ENCODE measurements around the gene STRIT1. TPM values are rescaled to one million over a fixed set of nuclear protein-coding genes. Genes with fewer than 3 reads are reported as not detected.

Gene STRIT1
- total and polyA plus RNA-seq, 2 donors (not counting 1 experiment from before 2014, with no cell fraction given) = not detected

- intact Hi-C loops (cut with micrococcal nuclease) = no loop called here
- H3K36me3 ChIP-seq (replicated peaks in 1 of 2; ENCODE audit: control extremely low read depth in 1 of 2, control insufficient read depth in 1 of 2, extremely low read depth in 1 of 2, insufficient read depth in 2 of 2, low read length in 1 of 2) = no peaks in the 10 kb centered on the region
- no peak overlapping the region for H3K4me2 ChIP-seq (replicated peaks; ENCODE audit: low read depth, low read length, poor library complexity, severe bottlenecking)
- H3K79me2 ChIP-seq (ENCODE audit: control insufficient read depth, insufficient read depth, low read length) = no peaks in the 10 kb centered on the region
- no peak overlapping the region for H2AFZ ChIP-seq (ENCODE audit: insufficient read depth, low read depth, low read length, poor library complexity, severe bottlenecking)
- no peak overlapping the region for H3K27ac Mint-ChIP-seq
- DNase-seq (no peak), ATAC-seq (ENCODE audit: low read depth) (no peak)
- CTCF ChIA-PET = interaction anchor here (1.2 kb wide), 1 partner anchor 10 kb away, joined by 5 read pairs; no protein-coding TSS in a partner anchor
- H3K4me1 ChIP-seq (ENCODE audit: control insufficient read depth in 2 of 2, insufficient read depth in 2 of 2, low read length in 2 of 2) = no peaks in the 10 kb centered on the region
- no peak overlapping the region for H3K4me3 Mint-ChIP-seq
- no peaks in the 10 kb centered on the region for H3K9me3 Mint-ChIP-seq (ENCODE audit: insufficient read depth)
- no peak overlapping the region for H3K27ac ChIP-seq (ENCODE audit: low read length in 2 of 2)
- H3K4me3 ChIP-seq (ENCODE audit: control extremely low read depth in 1 of 5, extremely low read depth in 1 of 5, insufficient read depth in 1 of 5, low read depth in 2 of 5, low read length in 4 of 5) = no peak overlapping the region
- no peaks in the 10 kb centered on the region for H3K4me1 Mint-ChIP-seq
- 94% methylated on average over 6 of the region's 10 CpGs for WGBS (ENCODE audit: insufficient coverage)
- no peak overlapping the region for H3K9ac ChIP-seq (ENCODE audit: low read length)
- H3K27me3 Mint-ChIP-seq = no peaks in the 10 kb centered on the region
- no peaks in the 10 kb centered on the region for H3K27me3 ChIP-seq (replicated peaks in 1 of 4; ENCODE audit: control extremely low read depth in 1 of 4, control insufficient read depth in 3 of 4, insufficient read depth in 4 of 4, low read length in 3 of 4)
- no peaks in the 10 kb centered on the region for H4K20me1 ChIP-seq (ENCODE audit: control insufficient read depth, insufficient read depth, low read length, poor library complexity, severe bottlenecking)
- no peaks in the 10 kb centered on the region for H3K9me3 ChIP-seq (ENCODE audit: control extremely low read depth in 1 of 3, control insufficient read depth in 2 of 3, insufficient read depth in 1 of 3, low read length in 2 of 3)
- POLR2A ChIA-PET = no interaction called here
- TF ChIP-seq EZH2 (IDR thresholded peaks at IDR 0.05; ENCODE audit: borderline replicate concordance, insufficient read depth, low read depth, low read length, poor library complexity, severe bottlenecking) (no peak), CTCF (IDR thresholded peaks at IDR 0.05) (no peak)
Observed at GRCh38 chr3:155325263-155325835, 31.9 kb upstream of the STRIT1 start.

GRCh38 chr3:155323063-155323666 is 29.7 kb upstream of the STRIT1 start:
- ATAC-seq (ENCODE audit: low read depth) (no peak), DNase-seq (peak; percentile 50)
- Histone ChIP-seq H3K9ac (ENCODE audit: low read length) (no peak overlapping the region), H3K9me3 (ENCODE audit: control extremely low read depth in 1 of 3, control insufficient read depth in 2 of 3, insufficient read depth in 1 of 3, low read length in 2 of 3) (no peaks in the 10 kb centered on the region), H4K20me1 (ENCODE audit: control insufficient read depth, insufficient read depth, low read length, poor library complexity, severe bottlenecking) (no peaks in the 10 kb centered on the region), H3K79me2 (ENCODE audit: control insufficient read depth, insufficient read depth, low read length) (no peaks in the 10 kb centered on the region), H3K36me3 (replicated peaks in 1 of 2; ENCODE audit: control extremely low read depth in 1 of 2, control insufficient read depth in 1 of 2, extremely low read depth in 1 of 2, insufficient read depth in 2 of 2, low read length in 1 of 2) (no peaks in the 10 kb centered on the region), H3K27me3 (replicated peaks in 1 of 4; ENCODE audit: control extremely low read depth in 1 of 4, control insufficient read depth in 3 of 4, insufficient read depth in 4 of 4, low read length in 3 of 4) (no peaks in the 10 kb centered on the region), H3K27ac (ENCODE audit: low read length in 2 of 2) (no peak overlapping the region), H3K4me2 (replicated peaks; ENCODE audit: low read depth, low read length, poor library complexity, severe bottlenecking) (no peak overlapping the region), H3K4me1 (ENCODE audit: control insufficient read depth in 2 of 2, insufficient read depth in 2 of 2, low read length in 2 of 2) (no peaks in the 10 kb centered on the region), H2AFZ (ENCODE audit: insufficient read depth, low read depth, low read length, poor library complexity, severe bottlenecking) (no peak overlapping the region), H3K4me3 (ENCODE audit: control extremely low read depth in 1 of 5, extremely low read depth in 1 of 5, insufficient read depth in 1 of 5, low read depth in 2 of 5, low read length in 4 of 5) (no peak overlapping the region)
- ChIA-PET CTCF (interaction anchor here (0.6 to 1.9 kb wide), 5 partner anchors 29 to 991 kb away, joined by 3 to 10 read pairs (median 4); no protein-coding TSS in a partner anchor), POLR2A (no interaction called here)
- no peak overlapping the region for H3K4me3 Mint-ChIP-seq
- H3K27me3 Mint-ChIP-seq = no peaks in the 10 kb centered on the region
- H3K9me3 Mint-ChIP-seq (ENCODE audit: insufficient read depth) = no peaks in the 10 kb centered on the region
- no CpG with 5 or more reads among the region's 3 CpGs for WGBS (ENCODE audit: insufficient coverage)
- no peak overlapping the region for H3K27ac Mint-ChIP-seq
- H3K4me1 Mint-ChIP-seq = no peaks in the 10 kb centered on the region
- no peak for TF ChIP-seq EZH2 (IDR thresholded peaks at IDR 0.05; ENCODE audit: borderline replicate concordance, insufficient read depth, low read depth, low read length, poor library complexity, severe bottlenecking)
- TF ChIP-seq CTCF (IDR thresholded peaks at IDR 0.05) = peak; percentile 73
- intact Hi-C loops (cut with micrococcal nuclease) = no loop called here

All from B cell (primary cell).